GM19099 (cell line): Measurements from ENCODE around the gene WDFY2.

ENCODE experiments used
- POLR2A ChIP-seq: IDR thresholded peaks from 3 replicates; pipeline ENCODE4 v1.6.1; 2011; ENCODE audit warnings: low read depth; ENCODE audit not compliant: insufficient read length; ENCODE audit errors: extremely low read depth

Gene WDFY2

DNA sequence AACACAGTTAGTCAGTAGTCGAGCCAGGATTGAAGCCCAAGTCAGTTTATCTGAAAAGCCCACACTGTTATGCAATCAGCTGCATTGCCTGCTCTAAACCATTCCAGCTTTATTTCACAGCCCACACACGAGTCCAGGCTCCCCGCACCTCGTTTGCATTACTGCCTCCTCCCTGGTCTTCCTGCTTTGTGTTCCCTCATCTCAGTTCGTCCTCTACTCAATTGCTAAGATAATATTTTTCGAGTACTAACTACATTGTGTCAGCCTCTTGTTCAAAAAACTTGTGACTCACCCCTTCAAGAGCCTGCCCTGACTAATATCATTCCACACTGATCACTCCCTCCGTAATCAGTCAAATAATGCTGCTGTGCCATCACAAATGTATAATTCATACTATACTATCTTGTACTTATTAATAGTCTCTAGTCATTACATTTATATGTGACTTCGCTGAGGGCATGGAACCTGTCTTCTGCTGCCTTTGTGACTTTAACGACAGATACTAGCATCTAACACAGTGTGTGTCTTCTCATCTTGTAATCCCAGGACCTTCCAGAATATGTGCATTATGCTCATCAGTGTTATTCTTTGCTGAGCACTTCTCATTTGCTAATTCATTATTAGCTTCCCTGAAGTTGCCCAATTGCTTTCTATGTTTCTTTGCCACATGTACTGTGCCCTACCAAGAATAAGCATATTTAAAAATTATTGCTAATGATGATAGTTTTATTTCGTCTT, 26.2 kb upstream of the WDFY2 start:
- no peak for TF ChIP-seq POLR2A

GRCh38 chr13:51559946-51560735, 24.1 kb upstream of the WDFY2 start:
- TF ChIP-seq POLR2A, result no peak

GRCh38 chr13:51562011-51562671, 22.1 kb upstream of the WDFY2 start:
- TF ChIP-seq POLR2A, result no peak

DNA sequence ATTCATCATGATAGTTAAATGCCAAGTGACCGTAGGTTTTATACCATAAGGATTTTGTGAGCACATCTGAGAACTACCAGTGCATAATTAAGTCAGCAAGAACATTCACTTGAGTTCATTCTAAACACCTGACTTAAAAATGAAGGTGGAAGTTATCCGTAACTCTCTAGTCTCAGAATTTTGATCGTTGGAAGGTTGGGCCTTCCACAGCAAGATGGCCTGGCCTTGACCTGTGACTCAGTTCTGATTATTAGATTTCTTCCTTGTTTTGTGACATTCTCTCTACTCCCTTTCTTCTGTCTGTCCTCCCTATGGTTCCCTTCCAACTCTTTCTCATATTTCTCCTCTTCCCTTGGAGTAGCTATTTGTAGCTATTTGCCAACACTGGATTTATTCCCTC, 20.0 kb upstream of the WDFY2 start:
- TF ChIP-seq POLR2A, result no peak

DNA sequence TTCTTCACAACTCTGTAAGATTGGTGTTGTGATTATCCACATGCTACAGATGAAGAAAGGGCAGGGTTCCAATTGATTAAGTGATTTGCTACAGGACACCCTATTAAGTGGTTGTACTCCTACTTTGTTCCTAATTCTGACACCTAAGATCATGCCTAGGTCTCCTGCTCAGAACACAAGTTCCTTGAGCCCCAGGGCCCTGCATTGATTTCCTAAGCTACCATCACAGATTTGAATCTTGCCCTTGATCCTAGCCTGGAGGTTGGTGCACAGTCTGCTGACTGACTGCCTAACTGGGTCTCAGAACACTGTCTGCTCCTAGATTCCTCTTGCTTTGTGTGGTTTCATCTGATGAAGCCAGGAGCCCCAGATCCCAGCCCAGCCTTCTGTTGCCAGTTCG, 19.6 kb upstream of the WDFY2 start:
- no peak for TF ChIP-seq POLR2A

GRCh38 chr13:51576754-51577153, 7.5 kb upstream of the WDFY2 start:
- TF ChIP-seq POLR2A, result no peak

- TF ChIP-seq POLR2A, result no peak
These were observed 6.6 kb upstream of the WDFY2 start for GRCh38 chr13:51577690-51578089.

DNA sequence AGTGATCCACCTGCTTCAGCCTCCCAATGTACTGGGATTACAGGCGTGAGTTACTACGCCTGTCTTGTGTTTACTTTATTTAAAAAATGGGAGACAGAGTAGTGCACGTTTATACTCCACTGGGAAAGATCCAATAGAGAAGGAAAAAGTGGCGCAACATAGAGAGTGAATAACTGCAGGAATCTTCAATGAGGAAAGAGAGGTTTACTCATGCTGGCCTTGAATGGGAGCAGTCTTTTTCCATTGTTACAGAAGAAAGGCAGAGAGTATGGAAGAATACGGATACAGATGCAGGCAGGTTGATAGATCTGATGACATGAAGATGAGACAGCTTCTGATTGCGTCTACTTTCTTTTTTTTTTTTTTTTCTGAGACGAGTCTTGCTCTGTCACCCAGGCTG, 4.6 kb upstream of the WDFY2 start:
- no peak for TF ChIP-seq POLR2A

DNA sequence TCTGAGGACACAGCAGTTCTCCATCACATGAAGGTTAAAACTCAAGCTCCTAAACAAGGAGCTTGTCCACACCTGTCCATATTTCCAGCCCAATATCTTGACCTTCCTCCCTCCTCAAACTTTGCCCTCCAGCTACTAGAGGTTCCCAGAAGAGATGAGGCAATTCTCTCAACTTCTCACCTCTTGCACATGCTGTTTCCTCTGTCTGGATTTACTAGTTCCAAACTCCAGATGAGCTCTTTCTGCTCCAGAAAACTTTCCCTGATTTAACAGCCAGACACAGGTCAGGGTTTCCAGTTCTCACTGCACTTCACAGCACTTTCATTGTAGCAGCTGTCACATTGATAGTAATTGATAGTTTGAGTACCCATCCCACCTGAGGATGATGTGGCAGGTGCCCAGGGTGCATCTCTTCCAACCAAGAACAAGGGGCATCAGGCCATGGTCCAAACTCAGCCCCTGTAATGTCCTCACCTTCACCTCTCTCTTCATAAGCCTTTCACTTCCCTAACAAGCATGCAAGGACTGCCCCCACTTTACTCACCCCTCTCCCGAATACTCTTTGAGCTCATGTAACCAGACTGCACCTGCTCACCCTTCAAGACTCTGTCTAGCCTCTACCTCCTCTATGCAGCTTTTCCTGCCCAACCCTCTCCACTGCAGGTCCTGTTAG, 3.0 kb upstream of the WDFY2 start:
- no peak for TF ChIP-seq POLR2A

GRCh38 chr13:51583469-51583874, 790 bp upstream of the WDFY2 start:
- TF ChIP-seq POLR2A, result no peak

DNA sequence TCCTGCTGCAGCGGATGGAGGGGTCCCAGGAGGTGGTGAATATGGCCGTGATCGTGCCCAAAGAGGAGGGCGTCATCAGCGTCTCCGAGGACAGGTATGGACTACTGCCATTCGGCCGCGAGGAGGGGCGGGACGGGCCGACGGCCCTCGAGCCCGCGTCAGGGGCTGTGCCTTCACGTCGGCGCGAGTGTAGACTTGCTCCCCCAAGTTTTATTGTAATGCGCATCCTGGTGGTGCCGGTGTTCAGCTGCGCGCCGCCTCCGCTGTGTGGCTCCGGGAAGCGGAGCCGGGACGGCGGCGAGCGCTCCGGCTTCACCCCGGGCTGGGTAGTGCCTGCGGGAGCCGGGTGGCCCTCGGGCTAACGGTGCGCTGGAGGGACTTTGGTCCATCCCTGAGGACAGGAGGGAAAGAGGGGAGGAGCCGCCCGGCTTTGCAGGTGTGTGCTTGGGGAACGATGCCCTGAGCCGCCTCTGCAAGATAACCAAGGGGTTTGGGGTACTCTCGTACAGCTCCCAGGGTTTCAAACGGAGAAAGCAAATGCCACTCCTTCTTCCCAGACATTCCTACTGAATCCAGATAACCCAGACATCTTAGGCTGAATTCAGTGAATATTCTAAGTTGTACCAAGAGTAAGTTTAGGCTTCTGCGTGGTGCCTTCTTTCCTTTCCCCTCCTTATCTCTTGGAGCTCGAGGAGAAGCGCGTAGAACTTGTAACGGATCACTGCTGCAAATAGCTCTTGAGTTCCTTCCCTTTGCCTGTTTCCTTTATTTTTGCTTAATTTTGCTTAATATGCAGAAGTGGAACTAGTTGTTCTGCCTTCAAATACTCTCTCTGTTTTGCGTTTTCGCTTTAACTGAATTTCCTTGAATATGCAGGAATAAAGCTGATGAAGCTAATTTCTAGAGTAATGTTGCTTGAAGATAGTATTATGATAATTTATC, 740 bp downstream of the WDFY2 start:
- no peak for TF ChIP-seq POLR2A

- no peak for TF ChIP-seq POLR2A
These were observed 1.4 kb downstream of the WDFY2 start for GRCh38 chr13:51585696-51586095.

DNA sequence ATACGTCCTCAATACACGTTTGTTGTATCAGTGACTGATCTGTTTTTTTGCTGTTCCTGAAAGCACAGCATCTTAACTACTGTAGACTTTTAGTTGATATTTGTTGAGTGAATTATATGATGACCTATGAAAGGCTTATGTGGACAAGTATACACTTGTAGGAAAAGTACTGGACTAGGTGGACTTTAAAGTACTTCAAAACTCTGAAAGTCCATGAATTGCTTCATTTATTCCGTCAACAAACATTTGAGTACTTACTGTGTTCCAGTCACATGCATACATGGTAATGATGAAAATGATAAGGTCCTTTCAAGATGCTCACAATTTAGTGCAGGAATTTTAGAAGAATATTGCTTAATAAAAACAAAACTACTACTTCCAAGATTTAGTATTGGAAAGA, 3.1 kb downstream of the WDFY2 start:
- TF ChIP-seq POLR2A, result no peak

DNA sequence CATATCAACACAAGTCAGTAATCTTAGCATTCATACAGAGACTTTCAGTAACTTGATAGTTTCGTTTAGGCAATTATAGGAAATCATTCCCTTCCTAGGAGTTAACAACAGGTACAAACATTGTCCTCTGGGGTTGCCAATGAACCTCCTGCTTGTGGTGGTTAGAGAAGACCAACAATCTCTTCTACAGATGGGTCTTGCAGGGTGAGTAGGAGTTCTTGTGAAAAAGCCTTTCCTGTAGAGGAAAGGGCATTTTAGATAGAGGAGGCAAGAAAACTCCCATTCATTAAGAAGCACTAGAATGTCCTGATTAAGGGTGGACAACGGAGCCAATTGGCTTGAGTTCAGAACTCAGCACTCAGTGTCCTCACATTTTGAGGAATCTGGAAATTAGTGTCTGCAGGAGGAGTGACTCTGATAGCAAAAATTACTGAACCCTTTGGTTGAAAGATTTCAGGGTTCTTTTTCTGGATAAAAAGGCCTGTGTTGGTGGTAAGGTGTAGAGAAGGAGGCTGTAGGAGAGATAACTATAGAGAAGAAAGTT, 4.2 kb downstream of the WDFY2 start:
- no peak for TF ChIP-seq POLR2A
